SK-N-SH (cell line): ENCODE data around the gene LKAAEAR1. TPM values are rescaled to one million over a fixed set of nuclear protein-coding genes. Genes with fewer than 3 reads are reported as not detected.
A peak's percentile ranks its signal among the peaks of the same experiment; 100 is the strongest.

ENCODE experiments used
- CTCF ChIA-PET: fragments of 300-600, 350-600 bp; formaldehyde crosslinking; extraction: SDS; loops from one replicate; lab custom pipeline; 2021; lab: Yijun Ruan, JAX
- POLR2A ChIA-PET: fragments of 350-600 bp; sonication (Branson Sonifier 250); formaldehyde crosslinking; extraction: SDS; loops from one replicate; lab custom pipeline; 2020; ENCODE audit warnings: antibody characterized with exemption, inconsistent platforms; lab: Yijun Ruan, JAX
- DNase-seq: peaks from one replicate; pipeline ENCODE4 v3.0.0; 2012
- H2AFZ ChIP-seq: fragments of 200-600 bp; sonication (generic); 2 replicates; pipeline ENCODE4 v1.8.1; 2016; ENCODE audit warnings: antibody characterized with exemption, mild to moderate bottlenecking, low read depth
- H3F3A ChIP-seq: fragments of 200-600 bp; sonication (generic); replicated peaks from 2 replicates; pipeline ENCODE3; 2016; ENCODE audit warnings: antibody characterized with exemption, mild to moderate bottlenecking; ENCODE audit not compliant: insufficient read depth
- H3K27ac ChIP-seq, 2 experiments: fragments of 200-500 bp in 1 of 2; fragments of 200-600 bp in 1 of 2; sonication (Bioruptor generic) in 1 of 2; sonication (generic), shearing (Covaris generic) in 1 of 2; 2 replicates each; pipeline versions ENCODE4 v1.5.1 to v1.6.1; 2014 to 2016; ENCODE audit warnings: low read depth in 2 of 2, inconsistent platforms in 1 of 2, low read length in 1 of 2, mild to moderate bottlenecking in 1 of 2, mixed read lengths in 1 of 2
- H3K27me3 ChIP-seq: fragments of 200-600 bp; sonication (generic), shearing (Covaris generic); 2 replicates; pipeline ENCODE4 v1.6.1; 2016; ENCODE audit warnings: mixed run types; ENCODE audit not compliant: insufficient read depth
- H3K36me3 ChIP-seq, 2 experiments: fragments of 200-500 bp in 1 of 2; fragments of 200-600 bp in 1 of 2; sonication (Bioruptor generic) in 1 of 2; sonication (generic) in 1 of 2; replicated peaks in 1 of 2; 2 replicates each; pipeline versions ENCODE3 to v1.5.1; 2014 to 2016; ENCODE audit warnings: low read length in 1 of 2, mild to moderate bottlenecking in 1 of 2; ENCODE audit not compliant: insufficient read depth in 2 of 2, control insufficient read depth in 1 of 2
- H3K4me1 ChIP-seq, 2 experiments: fragments of 200-500 bp in 1 of 2; fragments of 200-600 bp in 1 of 2; sonication (Bioruptor generic) in 1 of 2; sonication (generic), shearing (Covaris generic) in 1 of 2; 2 replicates each; pipeline versions ENCODE4 v1.5.1 to v1.6.1; 2014 to 2016; ENCODE audit warnings: low read depth in 1 of 2, low read length in 1 of 2, mixed run types in 1 of 2; ENCODE audit not compliant: insufficient read depth in 2 of 2, control insufficient read depth in 1 of 2
- H3K4me2 ChIP-seq: fragments of 200-600 bp; sonication (generic), shearing (Covaris generic); 2 replicates; pipeline ENCODE4 v1.6.1; 2017; ENCODE audit warnings: mixed run types
- H3K4me3 ChIP-seq, 2 experiments: fragments of 200-500 bp in 1 of 2; fragments of 200-600 bp in 1 of 2; sonication (Bioruptor generic) in 1 of 2; sonication (generic), shearing (Covaris generic) in 1 of 2; 2 replicates each; pipeline versions ENCODE4 v1.5.1 to v1.8.1; 2014 to 2016; ENCODE audit warnings: low read depth in 2 of 2, inconsistent platforms in 1 of 2, low read length in 1 of 2, mild to moderate bottlenecking in 1 of 2, mixed read lengths in 1 of 2, moderate library complexity in 1 of 2
- H3K79me2 ChIP-seq: fragments of 200-600 bp; sonication (generic); 2 replicates; pipeline ENCODE4 v1.8.1; 2017; ENCODE audit warnings: mild to moderate bottlenecking; ENCODE audit not compliant: insufficient read depth
- H3K9ac ChIP-seq: fragments of 200-600 bp; sonication (generic); 2 replicates; pipeline ENCODE4 v1.6.1; 2017; ENCODE audit warnings: mixed run types
- H3K9me2 ChIP-seq: fragments of 200-600 bp; sonication (generic); 2 replicates; pipeline ENCODE4 v1.6.1; 2017; ENCODE audit warnings: mixed run types
- H3K9me3 ChIP-seq: fragments of 200-600 bp; sonication (generic); 2 replicates; pipeline ENCODE4 v1.6.1; 2017; ENCODE audit warnings: mixed run types, mild to moderate bottlenecking, moderate library complexity
- H4K20me1 ChIP-seq: fragments of 200-600 bp; sonication (generic); 2 replicates; pipeline ENCODE4 v1.6.1; 2017; ENCODE audit warnings: mild to moderate bottlenecking, mixed run types; ENCODE audit not compliant: insufficient read depth
- EZH2phosphoT487 ChIP-seq: fragments of 200-600 bp; sonication (generic); IDR thresholded peaks from 2 replicates; pipeline ENCODE4 v1.6.1; 2017; ENCODE audit warnings: low read depth, mixed run types, mild to moderate bottlenecking, antibody characterized with exemption, moderate library complexity, borderline replicate concordance
- FOSL2 ChIP-seq: IDR thresholded peaks from 2 replicates; pipeline ENCODE4 v1.4.0; 2012; ENCODE audit warnings: low read depth, mild to moderate bottlenecking, moderate library complexity, borderline replicate concordance
- FOXJ3 ChIP-seq: sonication (generic); formaldehyde crosslinking; IDR thresholded peaks from 2 replicates; pipeline ENCODE4 v1.5.1; 2020; ENCODE audit warnings: mild to moderate bottlenecking, missing genetic modification reagents
- FOXM1 ChIP-seq: IDR thresholded peaks from 2 replicates; pipeline ENCODE4 v1.4.0; 2012; ENCODE audit warnings: low read depth, mild to moderate bottlenecking
- GATA2 ChIP-seq: sonication (generic); formaldehyde crosslinking; IDR thresholded peaks from 2 replicates; pipeline ENCODE4 v1.5.0; 2020; ENCODE audit warnings: mild to moderate bottlenecking, missing genetic modification reagents
- JUND ChIP-seq: IDR thresholded peaks from 2 replicates; pipeline ENCODE4 v1.4.0; 2012
- MEF2A ChIP-seq: IDR thresholded peaks from 2 replicates; pipeline ENCODE4 v1.4.0; 2012; ENCODE audit warnings: low read depth, borderline replicate concordance
- RAD21 ChIP-seq: IDR thresholded peaks from 2 replicates; pipeline ENCODE4 v1.6.1; 2012; ENCODE audit warnings: mild to moderate bottlenecking, low read length
- RCOR1 ChIP-seq: fragments of 150-350 bp; IDR thresholded peaks from 2 replicates; pipeline ENCODE4 v1.6.1; 2017; ENCODE audit warnings: antibody characterized with exemption, low read length
- SMC3 ChIP-seq: IDR thresholded peaks from 2 replicates; pipeline ENCODE4 v1.6.1; 2012; ENCODE audit warnings: low read depth, low read length, improper control_type of control experiment
- WGBS: methylation state at CpG from one replicate; pipeline ENCODE4 v1.1.6; 2017; ENCODE audit warnings: low lambda C conversion rate; 5-methylcytosine and 5-hydroxymethylcytosine counted together
- polyA plus RNA-seq, 3 experiments: library from polyadenylated mRNA; depleted of rRNA; stranded (reverse); fragments of >200 nt; gene quantifications; 2 replicates each; pipeline ENCODE4 v1.2.3, GENCODE V29; 2012
- TF ChIP-seq, protein P1 (sequence below): fragments of 150-350 bp; IDR thresholded peaks from 2 replicates; pipeline ENCODE4 v1.6.1; 2017; ENCODE audit warnings: antibody characterized with exemption, low read length, low read depth, borderline replicate concordance
- TF ChIP-seq, protein P2 (sequence below): IDR thresholded peaks from 2 replicates; pipeline ENCODE4; 2012
- TF ChIP-seq, protein P3 (sequence below): IDR thresholded peaks from 2 replicates; pipeline ENCODE4 v1.4.0; 2012; ENCODE audit warnings: low read depth, borderline replicate concordance

The LKAAEAR1 gene
- polyA plus RNA-seq, 1 of the 3 experiments (the other 2 are of a cell fraction) = 0.71 TPM

DNA sequence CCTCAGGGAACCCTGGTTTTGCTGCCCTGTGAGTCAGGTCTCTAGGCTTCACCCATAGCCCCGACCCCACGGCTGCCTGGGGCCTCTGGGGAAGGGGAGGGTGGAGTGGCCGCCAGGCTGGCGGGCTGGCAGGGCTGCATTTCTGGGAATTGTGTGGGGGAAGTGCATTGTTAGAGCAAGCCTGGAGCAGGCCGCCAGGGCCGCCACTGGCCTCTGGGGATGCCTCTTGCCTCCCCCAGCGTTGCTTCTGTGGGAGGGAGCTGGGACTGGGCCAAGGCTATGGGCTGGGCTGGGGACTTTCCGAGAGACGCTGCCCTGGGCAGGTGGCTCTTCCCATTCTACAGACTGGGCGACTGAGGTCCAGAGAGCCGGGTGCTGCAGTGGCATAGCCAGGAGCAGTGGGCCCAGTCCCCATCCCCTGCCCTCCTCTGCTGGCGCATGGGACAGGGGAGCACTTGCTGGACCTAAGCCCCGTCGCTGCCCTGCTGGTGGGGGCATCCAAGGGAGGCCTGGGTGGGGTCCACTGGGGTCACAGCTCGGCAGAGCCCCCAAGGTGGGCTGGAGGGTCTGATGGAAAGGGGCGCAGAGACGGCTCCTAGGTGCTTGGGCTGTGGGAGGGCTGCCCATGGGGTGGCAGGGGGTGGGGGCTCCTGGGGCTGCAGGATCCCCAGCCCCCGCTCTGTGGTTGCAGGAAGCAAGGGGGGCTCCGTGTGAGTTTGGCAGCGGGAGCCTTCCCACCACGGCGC lies 28.1 kb downstream of the LKAAEAR1 start:
- ChIA-PET POLR2A (interaction anchor here (1.4 kb wide), 1 partner anchor 23 kb away, joined by 3 read pairs; the partner anchor contains the start of gene RGS19), CTCF (interaction anchor here (7.8 kb wide), 1 partner anchor 18 kb away, joined by 85 read pairs; no protein-coding TSS in a partner anchor)
- Histone ChIP-seq H3K79me2 (no peaks in the 10 kb centered on the region), H3K36me3 (no peaks in the 10 kb centered on the region), H3K9me3 (no peaks in the 10 kb centered on the region), H3K4me3 (no peak overlapping the region), H3K4me1 (peaks cover 0 to 10% of the 10 kb centered on the region in 2 experiments; a peak in 1 of 4 replicates), H3K27ac (no peak overlapping the region), H3K27me3 (no peaks in the 10 kb centered on the region), H3K9ac (no peak overlapping the region), H3K4me2 (no peak overlapping the region), H3K9me2 (no peaks in the 10 kb centered on the region), H3F3A (no peaks in the 10 kb centered on the region), H2AFZ (no peak overlapping the region), H4K20me1 (no peaks in the 10 kb centered on the region)
- WGBS = 74% methylated on average over 11 of the region's 22 CpGs
- DNase-seq = peak; percentile 57
- no peak for TF ChIP-seq SMC3
- TF ChIP-seq MEF2A = no peak
- no peak for TF ChIP-seq EZH2phosphoT487
- TF ChIP-seq, protein P1, sequence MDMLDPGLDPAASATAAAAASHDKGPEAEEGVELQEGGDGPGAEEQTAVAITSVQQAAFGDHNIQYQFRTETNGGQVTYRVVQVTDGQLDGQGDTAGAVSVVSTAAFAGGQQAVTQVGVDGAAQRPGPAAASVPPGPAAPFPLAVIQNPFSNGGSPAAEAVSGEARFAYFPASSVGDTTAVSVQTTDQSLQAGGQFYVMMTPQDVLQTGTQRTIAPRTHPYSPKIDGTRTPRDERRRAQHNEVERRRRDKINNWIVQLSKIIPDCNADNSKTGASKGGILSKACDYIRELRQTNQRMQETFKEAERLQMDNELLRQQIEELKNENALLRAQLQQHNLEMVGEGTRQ = no peak
- no peak for TF ChIP-seq FOXJ3 (CRISPR knock-in tag)
- no peak for TF ChIP-seq JUND
- no peak for TF ChIP-seq RAD21
- TF ChIP-seq, protein P2, sequence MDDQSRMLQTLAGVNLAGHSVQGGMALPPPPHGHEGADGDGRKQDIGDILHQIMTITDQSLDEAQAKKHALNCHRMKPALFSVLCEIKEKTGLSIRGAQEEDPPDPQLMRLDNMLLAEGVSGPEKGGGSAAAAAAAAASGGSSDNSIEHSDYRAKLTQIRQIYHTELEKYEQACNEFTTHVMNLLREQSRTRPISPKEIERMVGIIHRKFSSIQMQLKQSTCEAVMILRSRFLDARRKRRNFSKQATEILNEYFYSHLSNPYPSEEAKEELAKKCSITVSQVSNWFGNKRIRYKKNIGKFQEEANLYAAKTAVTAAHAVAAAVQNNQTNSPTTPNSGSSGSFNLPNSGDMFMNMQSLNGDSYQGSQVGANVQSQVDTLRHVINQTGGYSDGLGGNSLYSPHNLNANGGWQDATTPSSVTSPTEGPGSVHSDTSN = no peak
- TF ChIP-seq FOSL2 = no peak
- TF ChIP-seq, protein P3, sequence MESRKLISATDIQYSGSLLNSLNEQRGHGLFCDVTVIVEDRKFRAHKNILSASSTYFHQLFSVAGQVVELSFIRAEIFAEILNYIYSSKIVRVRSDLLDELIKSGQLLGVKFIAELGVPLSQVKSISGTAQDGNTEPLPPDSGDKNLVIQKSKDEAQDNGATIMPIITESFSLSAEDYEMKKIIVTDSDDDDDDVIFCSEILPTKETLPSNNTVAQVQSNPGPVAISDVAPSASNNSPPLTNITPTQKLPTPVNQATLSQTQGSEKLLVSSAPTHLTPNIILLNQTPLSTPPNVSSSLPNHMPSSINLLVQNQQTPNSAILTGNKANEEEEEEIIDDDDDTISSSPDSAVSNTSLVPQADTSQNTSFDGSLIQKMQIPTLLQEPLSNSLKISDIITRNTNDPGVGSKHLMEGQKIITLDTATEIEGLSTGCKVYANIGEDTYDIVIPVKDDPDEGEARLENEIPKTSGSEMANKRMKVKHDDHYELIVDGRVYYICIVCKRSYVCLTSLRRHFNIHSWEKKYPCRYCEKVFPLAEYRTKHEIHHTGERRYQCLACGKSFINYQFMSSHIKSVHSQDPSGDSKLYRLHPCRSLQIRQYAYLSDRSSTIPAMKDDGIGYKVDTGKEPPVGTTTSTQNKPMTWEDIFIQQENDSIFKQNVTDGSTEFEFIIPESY = no peak
- TF ChIP-seq RCOR1 = no peak
- TF ChIP-seq FOXM1 = no peak
- TF ChIP-seq GATA2 (CRISPR knock-in tag) = no peak
